Urinary bladder (tissue), 4 donors: ENCODE data around the gene HAGH. TPM values are rescaled to one million over a fixed set of nuclear protein-coding genes. Genes with fewer than 3 reads are reported as not detected.
"Not testable (repeated sequence)": the region's sequence is repeated elsewhere in the genome, so short reads cannot be mapped to it uniquely, and the experiment has no call there.

Source experiments
- DNase-seq: peaks from one replicate; pipeline ENCODE4 v3.0.0-alpha.2; 2015; ENCODE audit errors: extremely low spot score
- H3K27ac ChIP-seq: one replicate; pipeline ENCODE4 v1.5.1; 2013; ENCODE audit warnings: low read depth, mild to moderate bottlenecking, moderate library complexity
- H3K36me3 ChIP-seq: one replicate; pipeline ENCODE4 v1.6.1; 2013; ENCODE audit warnings: mild to moderate bottlenecking, moderate library complexity; ENCODE audit not compliant: insufficient read depth
- H3K4me1 ChIP-seq: one replicate; pipeline ENCODE4 v1.6.1; 2013; ENCODE audit warnings: mild to moderate bottlenecking, moderate library complexity; ENCODE audit not compliant: insufficient read depth
- H3K4me3 ChIP-seq: one replicate; pipeline ENCODE4 v1.5.1; 2013; ENCODE audit warnings: low read depth, low read length
- WGBS: extraction: QIAGEN DNeasy Blood & Tissue Kit; methylation state at CpG from one replicate; pipeline ENCODE4 v1.1.7; 2013; 5-methylcytosine and 5-hydroxymethylcytosine counted together
- polyA plus RNA-seq: library from polyadenylated mRNA; stranded (reverse); fragments of 200-250 nt; gene quantifications from one replicate; pipeline ENCODE4 v1.2.3, GENCODE V29; 2013
- total RNA-seq: library from RNA; depleted of rRNA; stranded (reverse); fragments of >200 nt; gene quantifications from one replicate; pipeline ENCODE4 v1.2.3, GENCODE V29; 2014
- donor health status: healthy with polysubstance abuse.
- donor health status: healthy.

The HAGH gene
- total and polyA plus RNA-seq, 2 donors, result 20.9 to 96.0 TPM

GRCh38 chr16:1815461-1815860 lies 11.2 kb downstream of the HAGH start:
- DNase-seq, result no peak
- Histone ChIP-seq H3K27ac (no peak overlapping the region), H3K4me3 (no peak overlapping the region), H3K4me1 (no peaks in the 10 kb centered on the region), H3K36me3 (peaks cover 8% of the 10 kb centered on the region)
- 91% methylated on average over 11 of the region's 11 CpGs for WGBS

GRCh38 chr16:1812732-1813163 lies 13.9 kb downstream of the HAGH start:
- Histone ChIP-seq H3K36me3 (peaks cover 6% of the 10 kb centered on the region), H3K4me1 (no peaks in the 10 kb centered on the region), H3K27ac (no peak overlapping the region), H3K4me3 (no peak overlapping the region)
- WGBS, result 12% methylated on average over 17 of the region's 17 CpGs
- DNase-seq, result peak; percentile 25

GRCh38 chr16:1810536-1810935 lies 16.1 kb downstream of the HAGH start:
- Histone ChIP-seq H3K4me1 (no peaks in the 10 kb centered on the region), H3K27ac (no peak overlapping the region), H3K4me3 (no peak overlapping the region), H3K36me3 (no peaks in the 10 kb centered on the region)
- DNase-seq, result no peak
- 93% methylated on average over 16 of the region's 16 CpGs for WGBS

GRCh38 chr16:1810106-1810505 lies 16.5 kb downstream of the HAGH start:
- Histone ChIP-seq H3K27ac (no peak overlapping the region), H3K4me1 (no peaks in the 10 kb centered on the region), H3K4me3 (no peak overlapping the region), H3K36me3 (no peaks in the 10 kb centered on the region)
- WGBS, result 93% methylated on average over 16 of the region's 16 CpGs
- DNase-seq, result no peak

- Histone ChIP-seq H3K27ac (no peak overlapping the region), H3K36me3 (no peaks in the 10 kb centered on the region), H3K4me1 (no peaks in the 10 kb centered on the region), H3K4me3 (no peak overlapping the region)
- no peak for DNase-seq
- 68% methylated on average over 28 of the region's 28 CpGs for WGBS
Measured at GRCh38 chr16:1809281-1809801, 17.3 kb downstream of the HAGH start.

- WGBS, result 80% methylated on average over 18 of the region's 18 CpGs
- Histone ChIP-seq H3K27ac (no peak overlapping the region), H3K36me3 (no peaks in the 10 kb centered on the region), H3K4me3 (no peak overlapping the region), H3K4me1 (no peaks in the 10 kb centered on the region)
- no peak for DNase-seq
Measured at GRCh38 chr16:1808691-1809090, 17.9 kb downstream of the HAGH start.

GRCh38 chr16:1807626-1808025 lies 19.0 kb downstream of the HAGH start:
- WGBS, result 87% methylated on average over 10 of the region's 10 CpGs
- DNase-seq, result no peak
- Histone ChIP-seq H3K4me3 (no peak overlapping the region), H3K36me3 (no peaks in the 10 kb centered on the region), H3K27ac (no peak overlapping the region), H3K4me1 (no peaks in the 10 kb centered on the region)

GRCh38 chr16:1800701-1801100 lies 25.9 kb downstream of the HAGH start:
- no peak for DNase-seq
- WGBS, result 64% methylated on average over 10 of the region's 10 CpGs
- Histone ChIP-seq H3K27ac (no peak overlapping the region), H3K36me3 (no peaks in the 10 kb centered on the region), H3K4me1 (no peaks in the 10 kb centered on the region), H3K4me3 (no peak overlapping the region)

- H3K4me3 ChIP-seq, DNase-seq, H3K36me3 ChIP-seq, H3K4me1 ChIP-seq, H3K27ac ChIP-seq: not testable (repeated sequence)
- WGBS, result 81% methylated on average over 5 of the region's 5 CpGs
Measured at GRCh38 chr16:1799263-1799662, 27.4 kb downstream of the HAGH start.

GRCh38 chr16:1794908-1795666 lies 31.5 kb downstream of the HAGH start:
- Histone ChIP-seq H3K36me3 (peaks cover 2% of the 10 kb centered on the region), H3K4me3 (no peak overlapping the region), H3K27ac (no peak overlapping the region), H3K4me1 (no peaks in the 10 kb centered on the region)
- 81% methylated on average over 32 of the region's 32 CpGs for WGBS
- no peak for DNase-seq

- H3K4me1 ChIP-seq, result no peaks in the 10 kb centered on the region
- H3K4me3 ChIP-seq, result no peak overlapping the region
- H3K27ac ChIP-seq, result no peak overlapping the region
- peaks cover 2% of the 10 kb centered on the region for H3K36me3 ChIP-seq
- WGBS, result 63% methylated on average over 18 of the region's 18 CpGs
- no peak for DNase-seq
Measured at GRCh38 chr16:1794221-1794871, 32.3 kb downstream of the HAGH start.

GRCh38 chr16:1793578-1794220 lies 32.9 kb downstream of the HAGH start, which contains the start of gene IGFALS:
IGFALS (minus strand) TSS chr16:1793705; CDS start chr16:1793652, 53 bp downstream.
- Histone ChIP-seq H3K4me1 (no peaks in the 10 kb centered on the region), H3K4me3 (no peak within 1 kb of the TSS), H3K27ac (no peak within 1 kb of the TSS), H3K36me3 (peaks cover 2% of the 10 kb centered on the region)
- WGBS, result 56% methylated on average over 28 of the region's 28 CpGs
- DNase-seq, result no peak

- no peak for DNase-seq
- Histone ChIP-seq H3K36me3 (peaks cover 2% of the 10 kb centered on the region), H3K27ac (no peak overlapping the region), H3K4me3 (no peak overlapping the region), H3K4me1 (no peaks in the 10 kb centered on the region)
- 86% methylated on average over 33 of the region's 33 CpGs for WGBS
Measured at GRCh38 chr16:1792836-1793577, 33.6 kb downstream of the HAGH start.
